WTC11 (cell line): ENCODE measurements around the gene TOX2. TPM values are rescaled to one million over a fixed set of nuclear protein-coding genes. Genes with fewer than 3 reads are reported as not detected.

Experiments used
- ATAC-seq: fragments of 200-7000 bp; cut with Tn5 transposase; 2 replicates; pipeline ENCODE4 v1.10.0; 2021; ENCODE audit warnings: mild to moderate bottlenecking, moderate library complexity
- CTCF ChIA-PET: fragments of 300-600 bp; sonication (Branson Sonifier 250); formaldehyde crosslinking; loops from one replicate; lab custom pipeline; 2021; ENCODE audit warnings: antibody characterized with exemption; lab: Charles Lee
- POLR2A ChIA-PET: fragments of 350-600 bp; sonication (Branson Sonifier 250); formaldehyde crosslinking; loops from one replicate; lab custom pipeline; 2021; ENCODE audit warnings: antibody characterized with exemption; lab: Charles Lee
- DNase-seq: peaks from one replicate; pipeline ENCODE4 v3.0.0; 2021; ENCODE audit warnings: low spot score
- H3K27ac Mint-ChIP-seq: 2 replicates; pipeline ENCODE4 v1.8.0; 2021; ENCODE audit warnings: mixed read lengths
- H3K27me3 Mint-ChIP-seq: 2 replicates; pipeline ENCODE4 v1.8.0; 2021; ENCODE audit warnings: low read depth, mild to moderate bottlenecking, moderate library complexity, mixed read lengths
- H3K36me3 Mint-ChIP-seq: 2 replicates; pipeline ENCODE4 v1.8.0; 2021; ENCODE audit warnings: mixed read lengths
- H3K4me1 Mint-ChIP-seq: 2 replicates; pipeline ENCODE4 v1.8.0; 2022; ENCODE audit warnings: mixed read lengths
- H3K4me3 Mint-ChIP-seq: 2 replicates; pipeline ENCODE4 v1.8.0; 2021; ENCODE audit warnings: mild to moderate bottlenecking, moderate library complexity, mixed read lengths
- H3K9me3 Mint-ChIP-seq: 2 replicates; pipeline ENCODE4 v1.8.0; 2021; ENCODE audit warnings: mixed read lengths
- ATF1 ChIP-seq: sonication (generic); formaldehyde crosslinking; IDR thresholded peaks from 2 replicates; pipeline ENCODE4 v1.8.1; 2023; ENCODE audit warnings: mild to moderate bottlenecking, moderate library complexity, missing genetic modification reagents
- ATF2 ChIP-seq: sonication (generic); formaldehyde crosslinking; IDR thresholded peaks from 2 replicates; pipeline ENCODE4 v1.8.1; 2022; ENCODE audit warnings: low read depth, missing genetic modification reagents, borderline replicate concordance
- CBFB ChIP-seq: sonication (generic); formaldehyde crosslinking; IDR thresholded peaks from 2 replicates; pipeline ENCODE4 v1.8.1; 2022; ENCODE audit warnings: mild to moderate bottlenecking, low read depth, missing genetic modification reagents
- ELF4 ChIP-seq: sonication (generic); formaldehyde crosslinking; IDR thresholded peaks from 2 replicates; pipeline ENCODE4 v1.8.1; 2022; ENCODE audit warnings: low read depth, mild to moderate bottlenecking, moderate library complexity, missing genetic modification reagents
- GRHL2 ChIP-seq: fragments of 250-450 bp; sonication (Bioruptor Pico); IDR thresholded peaks from 2 replicates; pipeline ENCODE4 v1.8.0; 2022; ENCODE audit warnings: mild to moderate bottlenecking, moderate library complexity; ENCODE audit not compliant: insufficient replicate concordance, severe bottlenecking
- GTF2I ChIP-seq: fragments of 250-450 bp; sonication (Bioruptor Pico); conservative IDR thresholded peaks from 2 replicates; pipeline ENCODE4 v1.4.0; 2021; ENCODE audit warnings: mild to moderate bottlenecking
- JUN ChIP-seq: sonication (generic); formaldehyde crosslinking; IDR thresholded peaks from 2 replicates; pipeline ENCODE4 v1.8.0; 2023; ENCODE audit warnings: mild to moderate bottlenecking, missing genetic modification reagents
- OVOL2 ChIP-seq: fragments of 250-450 bp; sonication (Bioruptor Pico); IDR thresholded peaks from 2 replicates; pipeline ENCODE4 v1.9.0; 2021; ENCODE audit warnings: mild to moderate bottlenecking, borderline replicate concordance
- PRRX2 ChIP-seq: fragments of 250-450 bp; sonication (Bioruptor Pico); IDR thresholded peaks from 2 replicates; pipeline ENCODE4 v1.8.0; 2021; ENCODE audit warnings: mild to moderate bottlenecking
- TCF7 ChIP-seq: sonication (generic); formaldehyde crosslinking; IDR thresholded peaks from 2 replicates; pipeline ENCODE4 v1.8.0; 2022; ENCODE audit warnings: mild to moderate bottlenecking, low read depth, missing genetic modification reagents, moderate library complexity
- TEAD1 ChIP-seq: sonication (generic); formaldehyde crosslinking; IDR thresholded peaks from 2 replicates; pipeline ENCODE4 v1.8.0; 2022; ENCODE audit warnings: mild to moderate bottlenecking, missing genetic modification reagents
- TP53 ChIP-seq: sonication (generic); formaldehyde crosslinking; IDR thresholded peaks from 2 replicates; pipeline ENCODE4 v1.8.1; 2023; ENCODE audit warnings: mild to moderate bottlenecking, missing genetic modification reagents
- ZNF121 ChIP-seq: sonication (generic); formaldehyde crosslinking; IDR thresholded peaks from 2 replicates; pipeline ENCODE4 v1.8.0; 2023; ENCODE audit warnings: missing genetic modification reagents
- ZNF263 ChIP-seq: sonication (generic); formaldehyde crosslinking; IDR thresholded peaks from 2 replicates; pipeline ENCODE4 v1.8.1; 2022; ENCODE audit warnings: low read depth, mild to moderate bottlenecking, moderate library complexity, missing genetic modification reagents
- ZNF396 ChIP-seq: fragments of 250-450 bp; sonication (Bioruptor Pico); IDR thresholded peaks from 2 replicates; pipeline ENCODE4 v1.8.0; 2021; ENCODE audit warnings: mild to moderate bottlenecking, moderate library complexity, borderline replicate concordance
- ZNF416 ChIP-seq: fragments of 250-450 bp; sonication (Bioruptor Pico); IDR thresholded peaks from 2 replicates; pipeline ENCODE4 v1.9.0; 2021; ENCODE audit warnings: mild to moderate bottlenecking, inconsistent platforms
- total RNA-seq: library from RNA; stranded (reverse); gene quantifications from 3 replicates; pipeline ENCODE4 v1.2.3, GENCODE V29; 2021
- TF ChIP-seq, protein P1 (sequence below): sonication (generic); formaldehyde crosslinking; conservative IDR thresholded peaks from 2 replicates; pipeline ENCODE4 v1.8.1; 2023; ENCODE audit warnings: mild to moderate bottlenecking, low read depth, missing genetic modification reagents, moderate library complexity
- TF ChIP-seq, protein P2 (sequence below): sonication (generic); formaldehyde crosslinking; IDR thresholded peaks from 2 replicates; pipeline ENCODE4 v1.8.1; 2023; ENCODE audit warnings: mild to moderate bottlenecking, moderate library complexity, missing genetic modification reagents
- TF ChIP-seq, protein P3 (sequence below): sonication (generic); formaldehyde crosslinking; IDR thresholded peaks from 2 replicates; pipeline ENCODE4 v1.8.1; 2022; ENCODE audit warnings: mild to moderate bottlenecking, moderate library complexity, missing genetic modification reagents
- TF ChIP-seq, protein P4 (sequence below): fragments of 250-450 bp; sonication (Bioruptor Pico); IDR thresholded peaks from 2 replicates; pipeline ENCODE4 v1.9.0; 2021; ENCODE audit warnings: mild to moderate bottlenecking

The TOX2 gene
- total RNA-seq, 1 experiment from 2014 or later = 3.4 TPM

- peaks cover 6% of the 10 kb centered on the region; the same call in 1 of the 2 replicates for H3K4me1 Mint-ChIP-seq
- no peak overlapping the region for H3K4me3 Mint-ChIP-seq
- DNase-seq (no peak), ATAC-seq (no peak; the same call in 1 of the 2 replicates)
- peaks cover 2% of the 10 kb centered on the region; the same call in 1 of the 2 replicates for H3K27me3 Mint-ChIP-seq
- no peaks in the 10 kb centered on the region; the same call in 1 of the 2 replicates for H3K9me3 Mint-ChIP-seq
- H3K27ac Mint-ChIP-seq = no peak overlapping the region
- ChIA-PET POLR2A (no interaction called here), CTCF (interaction anchor here (0.6 to 1.2 kb wide), 4 partner anchors 12 to 319 kb away, joined by 3 to 7 read pairs (median 3); no protein-coding TSS in a partner anchor)
- TF ChIP-seq, protein P1, sequence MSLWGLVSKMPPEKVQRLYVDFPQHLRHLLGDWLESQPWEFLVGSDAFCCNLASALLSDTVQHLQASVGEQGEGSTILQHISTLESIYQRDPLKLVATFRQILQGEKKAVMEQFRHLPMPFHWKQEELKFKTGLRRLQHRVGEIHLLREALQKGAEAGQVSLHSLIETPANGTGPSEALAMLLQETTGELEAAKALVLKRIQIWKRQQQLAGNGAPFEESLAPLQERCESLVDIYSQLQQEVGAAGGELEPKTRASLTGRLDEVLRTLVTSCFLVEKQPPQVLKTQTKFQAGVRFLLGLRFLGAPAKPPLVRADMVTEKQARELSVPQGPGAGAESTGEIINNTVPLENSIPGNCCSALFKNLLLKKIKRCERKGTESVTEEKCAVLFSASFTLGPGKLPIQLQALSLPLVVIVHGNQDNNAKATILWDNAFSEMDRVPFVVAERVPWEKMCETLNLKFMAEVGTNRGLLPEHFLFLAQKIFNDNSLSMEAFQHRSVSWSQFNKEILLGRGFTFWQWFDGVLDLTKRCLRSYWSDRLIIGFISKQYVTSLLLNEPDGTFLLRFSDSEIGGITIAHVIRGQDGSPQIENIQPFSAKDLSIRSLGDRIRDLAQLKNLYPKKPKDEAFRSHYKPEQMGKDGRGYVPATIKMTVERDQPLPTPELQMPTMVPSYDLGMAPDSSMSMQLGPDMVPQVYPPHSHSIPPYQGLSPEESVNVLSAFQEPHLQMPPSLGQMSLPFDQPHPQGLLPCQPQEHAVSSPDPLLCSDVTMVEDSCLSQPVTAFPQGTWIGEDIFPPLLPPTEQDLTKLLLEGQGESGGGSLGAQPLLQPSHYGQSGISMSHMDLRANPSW = no peak
- TF ChIP-seq, protein P2, sequence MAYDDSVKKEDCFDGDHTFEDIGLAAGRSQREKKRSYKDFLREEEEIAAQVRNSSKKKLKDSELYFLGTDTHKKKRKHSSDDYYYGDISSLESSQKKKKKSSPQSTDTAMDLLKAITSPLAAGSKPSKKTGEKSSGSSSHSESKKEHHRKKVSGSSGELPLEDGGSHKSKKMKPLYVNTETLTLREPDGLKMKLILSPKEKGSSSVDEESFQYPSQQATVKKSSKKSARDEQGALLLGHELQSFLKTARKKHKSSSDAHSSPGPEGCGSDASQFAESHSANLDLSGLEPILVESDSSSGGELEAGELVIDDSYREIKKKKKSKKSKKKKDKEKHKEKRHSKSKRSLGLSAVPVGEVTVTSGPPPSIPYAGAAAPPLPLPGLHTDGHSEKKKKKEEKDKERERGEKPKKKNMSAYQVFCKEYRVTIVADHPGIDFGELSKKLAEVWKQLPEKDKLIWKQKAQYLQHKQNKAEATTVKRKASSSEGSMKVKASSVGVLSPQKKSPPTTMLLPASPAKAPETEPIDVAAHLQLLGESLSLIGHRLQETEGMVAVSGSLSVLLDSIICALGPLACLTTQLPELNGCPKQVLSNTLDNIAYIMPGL (CRISPR knock-in tag) = no peak
- TF ChIP-seq GRHL2 (CRISPR knock-in tag) (no peak), ZNF121 (CRISPR knock-in tag) (no peak), OVOL2 (CRISPR knock-in tag) (no peak), TEAD1 (CRISPR knock-in tag) (no peak), JUN (CRISPR knock-in tag) (no peak), ELF4 (CRISPR knock-in tag) (no peak), ATF2 (CRISPR knock-in tag) (no peak), ZNF263 (CRISPR knock-in tag) (no peak), ZNF416 (CRISPR knock-in tag) (no peak), TP53 (CRISPR knock-in tag) (no peak), TCF7 (CRISPR knock-in tag) (no peak), PRRX2 (CRISPR knock-in tag) (no peak), ZNF396 (CRISPR knock-in tag) (no peak), GTF2I (CRISPR knock-in tag) (no peak), ATF1 (CRISPR knock-in tag) (no peak), CBFB (CRISPR knock-in tag) (no peak)
- TF ChIP-seq, protein P3, sequence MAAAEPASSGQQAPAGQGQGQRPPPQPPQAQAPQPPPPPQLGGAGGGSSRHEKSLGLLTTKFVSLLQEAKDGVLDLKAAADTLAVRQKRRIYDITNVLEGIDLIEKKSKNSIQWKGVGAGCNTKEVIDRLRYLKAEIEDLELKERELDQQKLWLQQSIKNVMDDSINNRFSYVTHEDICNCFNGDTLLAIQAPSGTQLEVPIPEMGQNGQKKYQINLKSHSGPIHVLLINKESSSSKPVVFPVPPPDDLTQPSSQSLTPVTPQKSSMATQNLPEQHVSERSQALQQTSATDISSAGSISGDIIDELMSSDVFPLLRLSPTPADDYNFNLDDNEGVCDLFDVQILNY = no peak
- TF ChIP-seq, protein P4, sequence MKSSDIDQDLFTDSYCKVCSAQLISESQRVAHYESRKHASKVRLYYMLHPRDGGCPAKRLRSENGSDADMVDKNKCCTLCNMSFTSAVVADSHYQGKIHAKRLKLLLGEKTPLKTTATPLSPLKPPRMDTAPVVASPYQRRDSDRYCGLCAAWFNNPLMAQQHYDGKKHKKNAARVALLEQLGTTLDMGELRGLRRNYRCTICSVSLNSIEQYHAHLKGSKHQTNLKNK (CRISPR knock-in tag) = no peak
- no peaks in the 10 kb centered on the region for H3K36me3 Mint-ChIP-seq
These were observed 63.3 kb downstream of the TOX2 start for GRCh38 chr20:43977962-43978361.
